Subcutaneous adipose tissue (tissue), 4 donors: ENCODE data around the gene FREM2. TPM values are rescaled to one million over a fixed set of nuclear protein-coding genes. Genes with fewer than 3 reads are reported as not detected.

Experiments used
- CTCF ChIP-seq: fragments of 450-650 bp; IDR thresholded peaks from one replicate; pipeline ENCODE4 v1.5.1; 2016; ENCODE audit warnings: low read depth, mild to moderate bottlenecking, control low read depth, antibody characterized with exemption, moderate library complexity
- total RNA-seq, 4 donors: library from RNA; depleted of rRNA; stranded (reverse); fragments of >200 nt; gene quantifications; one replicate each; pipeline ENCODE4 v1.1.0, GENCODE V29; 2016

Gene FREM2
- total RNA-seq, 4 donors from 2014 or later: under 0.01 to 2.9 (median 0.09) TPM

DNA sequence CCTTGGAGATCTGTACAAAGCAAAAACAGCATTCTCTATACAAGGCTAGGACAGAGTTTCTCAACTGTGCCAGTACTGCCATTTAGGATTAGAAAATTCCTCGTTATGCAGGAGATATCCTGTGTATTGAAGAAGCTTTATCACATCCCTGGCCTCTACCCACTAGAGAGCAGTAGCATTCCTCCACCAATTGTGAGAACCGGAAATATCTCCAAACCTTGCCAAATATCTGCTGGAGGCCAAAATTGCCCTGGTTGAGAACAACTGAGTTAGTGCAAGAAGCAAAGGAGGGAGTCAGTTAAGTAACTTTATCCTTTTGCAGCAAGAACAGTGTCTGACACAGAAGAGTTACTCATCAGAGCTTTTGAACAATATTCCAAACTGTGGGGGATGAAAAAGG is 16.2 kb upstream of the FREM2 start:
- no peak for TF ChIP-seq CTCF

DNA sequence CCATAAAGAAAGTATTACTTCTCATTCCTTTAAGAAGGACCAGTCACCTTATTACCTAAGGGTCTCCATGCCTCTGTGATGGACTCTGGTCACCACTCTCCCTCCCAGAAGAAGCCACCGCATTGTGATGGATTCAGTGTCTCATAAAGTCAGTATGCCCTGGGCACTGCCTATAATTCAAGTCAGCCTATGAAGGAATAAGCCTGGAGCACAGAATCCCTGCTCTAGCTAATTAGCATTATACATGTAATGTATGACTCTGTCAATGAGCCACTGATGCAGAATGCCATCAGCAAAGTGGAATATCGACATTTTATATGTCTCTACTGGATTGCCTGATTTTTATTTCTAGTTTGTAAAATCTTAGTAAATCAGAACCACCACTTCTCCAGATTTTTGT is 14.9 kb upstream of the FREM2 start:
- TF ChIP-seq CTCF: no peak

DNA sequence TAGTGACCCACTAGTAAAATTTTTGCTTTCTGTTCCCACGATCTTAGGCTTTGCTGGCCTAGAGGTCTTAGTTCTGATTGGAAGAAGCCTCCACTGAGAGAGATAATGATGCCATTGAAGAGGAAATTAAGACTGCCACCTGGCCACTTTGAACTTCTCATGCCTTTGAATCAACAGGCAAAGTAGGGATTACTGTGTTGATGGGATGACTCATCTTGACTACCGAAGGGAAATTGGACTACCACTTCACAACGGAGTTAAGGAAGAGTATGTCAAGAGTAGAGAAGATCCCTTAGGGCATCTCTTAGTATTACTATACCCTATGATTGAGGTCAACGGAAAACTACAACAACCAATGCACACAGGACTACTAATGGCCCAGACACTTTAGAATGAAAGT is 12.7 kb upstream of the FREM2 start:
- no peak for TF ChIP-seq CTCF

- no peak for TF ChIP-seq CTCF
Observed at GRCh38 chr13:38680912-38681311, 6.0 kb upstream of the FREM2 start.

- no peak for TF ChIP-seq CTCF
Observed at GRCh38 chr13:38684714-38685113, 2.2 kb upstream of the FREM2 start.

DNA sequence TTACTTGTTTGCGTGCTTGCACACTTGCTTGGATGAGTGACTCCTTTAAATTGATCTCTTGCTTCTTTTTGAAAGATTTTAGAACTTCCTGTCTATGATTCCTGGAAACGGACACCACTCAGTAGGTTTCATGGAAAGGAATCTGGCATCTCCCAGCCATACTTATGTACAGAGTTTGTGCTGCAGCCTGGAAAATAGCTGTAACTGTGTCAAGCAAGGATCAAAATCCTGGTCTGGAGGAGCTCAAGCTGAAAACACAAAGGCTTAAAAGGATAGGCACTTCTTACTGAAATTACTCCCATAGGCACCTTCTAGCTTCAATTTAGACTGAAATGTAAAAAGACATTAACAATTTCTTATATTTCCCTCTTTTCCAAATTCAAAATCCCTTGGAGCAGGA is 1.4 kb upstream of the FREM2 start:
- TF ChIP-seq CTCF: no peak

DNA sequence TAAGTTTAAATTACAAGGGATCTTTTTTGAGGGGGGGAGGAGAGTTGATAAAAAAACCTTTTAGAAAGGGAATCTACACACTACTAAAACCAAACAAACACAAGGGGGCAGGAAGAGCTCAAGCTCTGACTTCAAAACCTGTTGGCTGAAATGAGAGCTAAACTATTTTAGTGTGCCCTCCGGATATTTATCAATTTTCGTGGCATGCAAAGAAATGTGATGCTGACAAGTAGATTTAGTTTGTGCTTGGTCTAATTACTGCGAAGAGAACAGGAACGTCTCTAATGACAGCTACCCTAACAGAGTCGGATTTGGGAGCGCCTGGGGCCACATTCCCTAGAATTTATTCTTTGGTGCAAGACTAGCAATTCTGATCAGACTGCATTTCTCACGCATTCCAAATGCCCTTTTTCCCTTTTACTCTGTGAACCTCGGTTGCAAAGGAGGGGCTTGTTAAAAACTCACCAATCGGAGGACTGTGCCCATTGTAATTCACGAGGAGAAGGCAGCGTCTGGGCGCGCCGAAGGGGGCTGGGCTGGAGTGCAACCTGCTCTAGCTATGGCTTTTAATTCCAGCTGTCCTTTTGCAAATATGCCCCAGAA is 802 bp upstream of the FREM2 start:
- no peak for TF ChIP-seq CTCF
